ENCODE data around the gene NPTX1. TPM values are rescaled to one million over a fixed set of nuclear protein-coding genes. Genes with fewer than 3 reads are reported as not detected.

NPTX1 gene
- total and polyA plus RNA-seq, 2 of the 13 experiments (the other 11 are each of a cell fraction or from before 2014, with no cell fraction given), result 0.01 TPM; not detected in 1

- TF ChIP-seq ZNF142 (CRISPR knock-in tag; IDR thresholded peaks at IDR 0.05), result peak; percentile 72; the same call in 1 of the 2 replicates
- no peak for TF ChIP-seq SNRNP70 (IDR thresholded peaks at IDR 0.05; ENCODE audit: low read depth, low read length)
- no peak for TF ChIP-seq SOX13 (IDR thresholded peaks at IDR 0.05)
- peak in 1 of 2 experiments; percentile 70; a peak in 2 of 4 replicates for TF ChIP-seq SOX13 (CRISPR knock-in tag; conservative IDR thresholded peaks at IDR 0.05 in 1 of 2, IDR thresholded peaks at IDR 0.05 in 1 of 2)
- no peak for TF ChIP-seq HOXA7 (CRISPR knock-in tag; IDR thresholded peaks at IDR 0.05)
- no peak for TF ChIP-seq FOXJ3 (CRISPR knock-in tag; IDR thresholded peaks at IDR 0.05; ENCODE audit: borderline replicate concordance)
- no peak for TF ChIP-seq DPF2 (CRISPR knock-in tag; IDR thresholded peaks at IDR 0.05; ENCODE audit: borderline replicate concordance, low read depth)
- peak; percentile 96 for TF ChIP-seq ZNF138 (CRISPR knock-in tag; IDR thresholded peaks at IDR 0.05; ENCODE audit: low read depth)
- TF ChIP-seq ZFAT (CRISPR knock-in tag; conservative IDR thresholded peaks at IDR 0.05), result 0 out of 2 replicates have a peak, but pooled peaks have one; percentile 63
- no peak for TF ChIP-seq ZMYM2 (CRISPR knock-in tag; IDR thresholded peaks at IDR 0.05)
- no peak for TF ChIP-seq SRSF1 (optimal IDR thresholded peaks at IDR 0.05; ENCODE audit: low read depth, low read length)
- 0 out of 2 replicates have a peak, but pooled peaks have one; percentile 61 for TF ChIP-seq ZFP82 (CRISPR knock-in tag; IDR thresholded peaks at IDR 0.05; ENCODE audit: borderline replicate concordance)
- TF ChIP-seq ERF (CRISPR knock-in tag; IDR thresholded peaks at IDR 0.05), result peak; percentile 98
- TF ChIP-seq CBX5 (CRISPR knock-in tag; IDR thresholded peaks at IDR 0.05; ENCODE audit: borderline replicate concordance), result 0 out of 2 replicates have a peak, but pooled peaks have one; percentile 65
- TF ChIP-seq NR1H2 (CRISPR knock-in tag; IDR thresholded peaks at IDR 0.05; ENCODE audit: borderline replicate concordance, low read depth), result 0 out of 2 replicates have a peak, but pooled peaks have one; percentile 17
- TF ChIP-seq PRDM15 (CRISPR knock-in tag; IDR thresholded peaks at IDR 0.05), result peak; percentile 56; the same call in 1 of the 2 replicates
- no peak for TF ChIP-seq CREB1 (IDR thresholded peaks at IDR 0.05)
- no peak for TF ChIP-seq CREB1 (CRISPR knock-in tag; IDR thresholded peaks at IDR 0.05)
- no peak for TF ChIP-seq ZNF512 (CRISPR knock-in tag; IDR thresholded peaks at IDR 0.05)
- TF ChIP-seq PHF5A (CRISPR knock-in tag; IDR thresholded peaks at IDR 0.05; ENCODE audit: low read depth, unreplicated experiment), result no peak
Measured at GRCh38 chr17:80441133-80441578, 35.3 kb downstream of the NPTX1 start (continued).
